GM18868 (cell line): ENCODE data around the gene PPFIA1.
"Not testable (repeated sequence)": the region's sequence is repeated elsewhere in the genome, so short reads cannot be mapped to it uniquely, and the experiment has no call there.

Source experiments
- ATAC-seq: cut with Tn5 transposase; IDR thresholded peaks from one replicate; pipeline ENCODE4 v1.9.1; 2021; ENCODE audit warnings: mild to moderate bottlenecking, moderate library complexity; ENCODE audit not compliant: unreplicated experiment

The PPFIA1 gene

GRCh38 chr11:70250876-70251658, 19.4 kb upstream of the PPFIA1 start:
- no peak for ATAC-seq

DNA sequence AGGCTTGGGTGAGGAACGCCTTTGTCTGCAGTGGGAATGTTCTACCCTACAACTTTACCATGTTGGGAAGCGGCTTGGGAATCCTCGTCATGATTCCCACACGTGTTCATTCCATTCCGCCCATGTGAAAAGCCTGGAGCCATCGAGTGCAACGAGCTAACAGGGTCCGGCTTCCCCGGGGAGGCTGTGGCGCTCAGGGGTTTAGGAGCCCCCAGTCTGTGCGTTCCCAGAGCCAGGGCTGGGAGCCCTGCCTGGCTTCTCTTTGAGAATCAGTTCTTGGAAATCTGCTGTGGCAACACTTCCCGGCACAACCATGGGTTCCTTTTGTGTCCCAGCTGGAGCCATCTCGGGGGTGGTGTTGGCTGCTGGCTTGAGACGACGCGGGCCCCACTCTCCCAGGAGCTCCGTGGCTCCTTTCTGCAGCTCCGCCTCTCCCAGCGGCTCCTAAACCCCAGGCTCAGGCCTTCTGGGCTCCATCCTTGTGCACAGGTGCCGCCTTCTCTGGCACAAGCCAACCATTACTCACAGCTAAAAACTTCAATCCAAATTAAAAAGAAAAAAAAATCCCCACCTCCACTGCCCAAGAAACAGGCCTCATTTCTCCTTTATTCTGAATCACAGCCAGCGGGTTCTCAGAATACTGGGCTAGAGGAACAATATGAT, 18.7 kb upstream of the PPFIA1 start:
- no peak for ATAC-seq

GRCh38 chr11:70252844-70253243, 17.6 kb upstream of the PPFIA1 start:
- ATAC-seq: no peak

- ATAC-seq: no peak
These were observed 14.9 kb upstream of the PPFIA1 start for GRCh38 chr11:70255477-70256116.

- not testable (repeated sequence) for ATAC-seq
These were observed 11.4 kb upstream of the PPFIA1 start for GRCh38 chr11:70259077-70259476.

GRCh38 chr11:70262951-70263350, 7.5 kb upstream of the PPFIA1 start:
- no peak for ATAC-seq

- no peak for ATAC-seq
These were observed 7.1 kb upstream of the PPFIA1 start for GRCh38 chr11:70263363-70263762.

DNA sequence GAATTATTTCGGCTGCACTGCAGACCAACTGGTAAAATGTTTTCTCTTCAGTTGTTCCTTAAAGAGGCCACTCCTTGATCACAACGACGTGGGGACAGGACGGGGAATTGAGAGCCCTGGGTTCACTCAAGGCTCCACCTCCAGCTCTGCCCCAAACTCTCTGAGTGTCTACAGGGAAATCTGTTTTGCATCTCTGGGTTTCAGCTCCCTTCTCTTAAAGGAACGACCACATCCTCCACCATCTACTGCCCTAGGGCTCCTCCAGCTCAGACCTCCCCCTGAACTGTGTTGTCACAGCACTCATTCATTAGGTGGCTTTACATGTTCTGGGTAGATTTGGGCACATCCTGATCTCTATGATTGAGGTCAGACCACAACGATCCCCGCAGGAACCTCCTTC, 5.1 kb upstream of the PPFIA1 start:
- peak; percentile 38 for ATAC-seq

GRCh38 chr11:70267405-70267950, 3.0 kb upstream of the PPFIA1 start:
- ATAC-seq: no peak

DNA sequence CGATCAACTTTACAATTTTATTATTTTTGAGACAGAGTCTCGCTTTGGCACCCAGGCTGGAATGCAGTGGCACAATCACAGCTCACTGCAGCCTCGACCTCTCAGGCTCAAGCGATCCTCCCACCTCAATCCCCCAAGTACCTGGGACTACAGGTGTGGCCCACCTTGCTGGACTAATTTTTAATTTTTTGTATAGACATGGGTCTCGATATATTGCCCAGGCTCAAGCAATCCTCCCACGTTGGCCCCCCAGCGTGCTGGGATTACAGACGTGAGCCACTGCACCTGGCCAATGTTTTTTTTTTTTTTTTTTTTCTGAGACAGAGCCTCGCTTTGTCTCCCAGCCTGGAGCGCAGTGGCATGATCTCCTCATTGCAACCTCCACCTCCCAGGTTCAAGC, 2.0 kb upstream of the PPFIA1 start:
- no peak for ATAC-seq

- peak; percentile 26 for ATAC-seq
These were observed 573 bp downstream of the PPFIA1 start for GRCh38 chr11:70270877-70271648.

GRCh38 chr11:70271649-70271953, 1.1 kb downstream of the PPFIA1 start:
- no peak for ATAC-seq

- ATAC-seq: no peak
These were observed 1.5 kb downstream of the PPFIA1 start for GRCh38 chr11:70272009-70272408.

- no peak for ATAC-seq
These were observed 8.5 kb downstream of the PPFIA1 start for GRCh38 chr11:70278994-70279393.

DNA sequence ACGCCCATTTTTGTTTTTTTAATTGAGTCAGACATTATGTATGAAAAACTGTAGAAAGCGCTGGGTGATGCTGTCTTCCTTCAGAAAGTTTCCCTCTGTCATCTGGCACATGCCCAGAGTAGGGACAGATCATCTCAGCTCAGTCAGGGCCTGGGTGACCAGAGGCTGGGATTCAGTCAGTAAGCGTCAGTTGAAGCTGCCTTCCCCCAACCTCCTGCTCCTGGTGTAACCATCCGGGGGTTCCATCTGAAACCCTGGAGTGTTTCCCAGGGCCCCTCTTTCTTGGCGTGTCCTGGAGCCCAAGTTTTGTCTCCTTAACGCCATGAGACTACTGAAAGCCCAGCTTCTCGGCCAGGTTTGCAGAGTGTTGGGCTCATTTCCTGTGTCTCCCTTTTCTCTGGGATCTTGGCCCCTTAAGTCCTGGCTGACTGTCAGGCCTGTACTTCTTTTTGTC, 10.7 kb downstream of the PPFIA1 start:
- no peak for ATAC-seq

DNA sequence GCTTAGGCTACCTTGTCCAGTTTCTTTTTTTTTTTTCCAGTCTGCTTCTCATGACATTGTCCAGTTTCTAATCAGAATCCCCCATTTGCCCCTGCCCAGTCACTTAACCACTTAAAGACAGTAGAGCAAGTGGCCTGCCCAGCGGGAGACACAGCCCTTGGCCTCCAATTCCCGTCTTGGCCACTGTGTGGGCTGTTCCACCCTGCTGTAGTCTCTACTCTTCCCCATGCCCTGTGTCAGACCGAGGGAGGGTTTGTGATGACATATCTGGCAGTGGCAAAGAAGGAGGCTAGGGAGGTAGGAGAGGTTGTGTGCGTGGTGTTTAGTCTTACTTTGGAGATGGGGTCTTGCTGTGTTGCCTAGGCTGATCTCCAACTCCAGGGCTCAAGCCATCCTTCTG, 11.5 kb downstream of the PPFIA1 start:
- ATAC-seq: no peak

DNA sequence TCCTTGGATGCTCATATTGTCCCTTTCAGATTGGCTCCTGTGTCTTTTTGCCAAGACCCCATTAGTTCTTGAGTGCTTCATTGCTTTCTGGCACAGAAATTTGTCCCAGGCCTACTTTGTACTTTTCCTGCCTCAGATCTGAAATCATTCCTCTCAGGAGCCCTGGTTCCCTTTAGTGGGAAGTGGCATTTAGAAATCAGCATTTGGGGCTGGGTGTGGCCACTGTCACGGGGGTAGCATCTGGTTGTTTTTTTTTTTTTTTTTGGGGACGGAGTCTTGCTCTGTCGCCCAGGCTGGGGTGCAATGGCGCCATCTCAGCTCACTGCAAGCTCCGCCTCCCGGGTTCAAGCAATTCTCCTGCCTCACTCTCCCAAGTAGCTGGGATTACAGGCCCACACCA, 18.2 kb downstream of the PPFIA1 start:
- ATAC-seq: no peak

DNA sequence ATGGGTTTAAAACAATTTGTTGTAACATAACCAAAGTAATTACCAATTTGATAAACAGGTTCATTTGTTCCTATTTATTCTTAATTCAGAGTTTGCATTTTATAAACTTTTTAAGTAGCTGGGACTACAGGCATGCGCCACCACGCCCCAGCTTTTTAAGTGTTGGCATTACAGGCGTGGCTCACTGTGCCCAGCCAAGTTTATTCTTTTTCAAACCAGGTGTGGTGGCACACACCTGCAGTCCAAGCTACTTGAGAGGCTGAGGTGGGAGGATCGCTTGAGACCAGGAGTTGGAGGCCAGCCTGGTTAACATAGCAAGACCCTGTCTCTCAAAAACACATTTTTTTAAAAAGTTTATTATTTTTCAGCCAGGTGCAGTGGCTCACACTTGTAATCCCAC, 19.1 kb downstream of the PPFIA1 start:
- ATAC-seq: no peak

GRCh38 chr11:70290361-70291065, 20.0 kb downstream of the PPFIA1 start:
- ATAC-seq: no peak

DNA sequence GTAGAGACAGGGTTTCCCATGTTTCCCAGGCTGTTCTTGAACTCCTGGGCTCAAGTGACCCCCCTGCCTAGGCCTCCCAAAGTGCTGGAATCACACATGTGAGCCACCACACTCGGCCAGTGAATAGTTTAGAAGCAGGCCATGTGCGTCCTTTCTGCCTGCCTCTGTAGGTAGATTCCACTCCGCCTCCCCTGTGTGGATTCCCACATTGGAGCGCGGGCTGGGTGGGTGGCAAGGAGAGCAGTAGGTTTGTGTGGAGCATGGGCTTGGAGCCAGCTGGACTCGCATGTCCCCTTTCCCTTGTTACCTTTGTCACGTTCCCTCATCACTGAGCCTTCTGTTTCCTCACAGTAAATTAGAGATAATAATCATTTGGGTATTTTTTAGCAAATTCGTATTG, 21.7 kb downstream of the PPFIA1 start:
- no peak for ATAC-seq
